Measurements from ENCODE around the gene SFXN5. TPM values are rescaled to one million over a fixed set of nuclear protein-coding genes. Genes with fewer than 3 reads are reported as not detected.
A peak's percentile ranks its signal among the peaks of the same experiment; 100 is the strongest.

Gene SFXN5
- total RNA-seq, 2 donors from 2014 or later, result 16.1 to 26.4 TPM

DNA sequence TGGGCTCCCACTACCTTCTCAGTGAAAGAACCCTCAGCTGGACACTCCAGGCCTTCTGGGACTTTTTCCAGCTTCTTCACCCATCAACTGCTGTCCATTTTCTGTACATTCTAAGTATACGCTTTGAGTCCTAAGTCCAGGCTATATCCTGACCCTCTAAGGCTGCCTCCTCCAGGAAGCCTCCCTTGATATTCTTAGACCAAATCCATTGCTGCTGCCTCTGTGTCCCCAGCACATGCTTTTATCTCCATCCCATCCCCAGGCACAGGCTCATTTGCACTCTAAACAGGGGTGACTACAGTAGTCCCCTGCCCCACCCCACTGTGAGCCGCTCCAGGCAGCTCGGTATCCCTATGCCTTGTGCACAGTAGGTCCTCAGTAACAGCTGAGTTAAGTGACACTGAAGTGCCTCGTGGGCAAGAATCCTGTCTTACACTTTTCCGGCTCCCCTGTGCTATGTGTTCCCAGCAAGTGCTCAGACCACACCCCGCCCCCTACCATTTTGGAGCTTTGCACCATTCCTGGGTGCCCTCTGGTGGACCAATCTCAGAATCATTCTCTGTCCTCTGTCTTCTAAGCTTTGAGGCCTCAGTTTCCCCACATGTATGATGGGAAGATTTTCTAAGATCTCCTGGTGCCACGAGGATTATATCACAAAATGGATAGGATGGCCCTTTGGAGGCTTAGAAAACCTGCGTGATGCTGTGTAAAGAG lies 119.2 kb downstream of the SFXN5 start:
- TF ChIP-seq, protein P1, sequence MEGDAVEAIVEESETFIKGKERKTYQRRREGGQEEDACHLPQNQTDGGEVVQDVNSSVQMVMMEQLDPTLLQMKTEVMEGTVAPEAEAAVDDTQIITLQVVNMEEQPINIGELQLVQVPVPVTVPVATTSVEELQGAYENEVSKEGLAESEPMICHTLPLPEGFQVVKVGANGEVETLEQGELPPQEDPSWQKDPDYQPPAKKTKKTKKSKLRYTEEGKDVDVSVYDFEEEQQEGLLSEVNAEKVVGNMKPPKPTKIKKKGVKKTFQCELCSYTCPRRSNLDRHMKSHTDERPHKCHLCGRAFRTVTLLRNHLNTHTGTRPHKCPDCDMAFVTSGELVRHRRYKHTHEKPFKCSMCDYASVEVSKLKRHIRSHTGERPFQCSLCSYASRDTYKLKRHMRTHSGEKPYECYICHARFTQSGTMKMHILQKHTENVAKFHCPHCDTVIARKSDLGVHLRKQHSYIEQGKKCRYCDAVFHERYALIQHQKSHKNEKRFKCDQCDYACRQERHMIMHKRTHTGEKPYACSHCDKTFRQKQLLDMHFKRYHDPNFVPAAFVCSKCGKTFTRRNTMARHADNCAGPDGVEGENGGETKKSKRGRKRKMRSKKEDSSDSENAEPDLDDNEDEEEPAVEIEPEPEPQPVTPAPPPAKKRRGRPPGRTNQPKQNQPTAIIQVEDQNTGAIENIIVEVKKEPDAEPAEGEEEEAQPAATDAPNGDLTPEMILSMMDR (IDR thresholded peaks at IDR 0.05), result no peak
- Histone ChIP-seq H3K27me3 (no peaks in the 10 kb centered on the region), H3K9ac (ENCODE audit: low read depth in 2 of 2, low read length in 2 of 2) (no peak overlapping the region), H3K27ac (no peak overlapping the region), H3K4me1 (no peaks in the 10 kb centered on the region), H3K4me3 (no peak overlapping the region), H3K9me3 (no peaks in the 10 kb centered on the region), H3K36me3 (no peaks in the 10 kb centered on the region)
- DNase-seq, result no peak
- intact Hi-C loops (cut with DNase I), result no loop called here

DNA sequence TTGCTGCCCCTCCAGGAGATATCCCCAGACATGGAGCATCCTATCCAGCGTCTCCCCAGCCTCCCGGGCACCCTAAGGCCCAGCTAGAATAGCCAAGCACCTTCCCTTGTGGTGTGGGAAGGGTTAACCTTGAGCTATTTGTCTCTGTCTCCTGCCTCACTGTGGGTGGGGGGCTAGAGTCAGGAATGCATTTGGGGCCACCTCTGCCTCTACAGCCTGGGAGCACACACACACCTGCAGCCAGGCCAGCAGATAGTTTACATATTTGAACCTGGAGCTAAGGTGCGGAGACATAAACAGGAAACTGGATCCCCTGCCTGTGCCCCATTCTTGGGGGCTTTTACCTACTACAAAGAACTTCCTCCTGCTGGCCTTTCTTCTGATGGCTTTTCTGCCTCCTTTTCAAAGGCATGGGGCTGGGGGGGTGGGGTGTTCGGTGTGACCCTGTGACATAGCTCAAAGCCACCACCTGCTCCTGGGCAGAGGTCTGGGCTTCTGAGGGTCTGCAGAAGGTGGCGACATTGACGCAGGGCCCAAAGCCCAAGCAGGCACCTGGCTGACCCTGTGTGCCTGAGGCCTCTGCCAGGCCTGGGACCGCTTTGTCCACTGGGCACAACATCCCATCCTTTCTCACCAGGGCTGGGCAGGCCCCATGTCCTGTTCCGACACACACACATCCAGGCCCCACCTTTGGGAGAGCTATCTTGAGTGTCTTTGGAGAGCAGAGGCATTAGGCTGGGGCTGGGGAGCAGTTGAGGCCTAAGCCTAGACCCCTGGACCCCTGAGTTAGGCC lies 120.0 kb downstream of the SFXN5 start:
- H3K4me3 ChIP-seq, result no peak overlapping the region
- H3K27ac ChIP-seq, result no peak overlapping the region
- H3K4me1 ChIP-seq, result no peaks in the 10 kb centered on the region
- no peak for DNase-seq
- no peak overlapping the region for H3K9ac ChIP-seq (ENCODE audit: low read depth in 2 of 2, low read length in 2 of 2)
- H3K36me3 ChIP-seq, result no peaks in the 10 kb centered on the region
- H3K27me3 ChIP-seq, result no peaks in the 10 kb centered on the region
- H3K9me3 ChIP-seq, result no peaks in the 10 kb centered on the region
- TF ChIP-seq, protein P1 (IDR thresholded peaks at IDR 0.05), result no peak
- intact Hi-C loops (cut with DNase I), result no loop called here

DNA sequence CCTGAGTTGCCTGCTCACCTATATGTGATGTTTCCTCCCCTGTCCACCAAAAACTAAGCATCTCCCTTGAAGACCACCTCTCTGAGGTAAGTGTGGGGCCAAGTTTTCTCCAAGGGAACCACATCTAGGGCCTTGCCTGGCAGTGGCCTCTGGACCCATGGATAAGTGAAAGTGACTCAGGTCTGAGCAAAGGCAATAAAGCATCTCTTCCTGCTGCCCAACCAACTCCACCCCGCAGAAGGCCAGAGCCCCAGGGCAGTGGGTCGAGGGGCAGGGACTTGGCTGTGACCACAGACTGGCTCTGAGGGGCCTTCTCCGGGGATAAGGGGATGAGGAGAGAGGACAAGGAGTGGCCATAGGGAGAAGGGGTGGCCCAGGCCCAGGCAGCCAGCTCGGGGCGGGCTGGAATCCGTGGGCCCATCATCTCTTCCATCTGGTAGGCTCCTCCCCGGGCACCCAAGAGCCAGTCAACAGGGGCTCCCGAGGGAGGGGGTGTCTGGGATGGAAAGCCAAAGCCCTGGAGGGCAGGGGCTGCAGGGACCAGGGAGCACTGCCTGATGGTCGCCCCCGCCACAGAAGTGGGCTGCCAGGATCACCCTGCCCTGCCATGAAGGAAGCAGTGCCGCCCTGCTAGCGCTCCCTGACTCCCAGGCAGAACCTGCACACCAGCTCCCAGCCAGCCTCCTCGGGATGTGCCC lies 120.8 kb downstream of the SFXN5 start:
- TF ChIP-seq, protein P1 (IDR thresholded peaks at IDR 0.05), result no peak
- H3K4me3 ChIP-seq, result no peak overlapping the region
- H3K4me1 ChIP-seq, result no peaks in the 10 kb centered on the region
- no peak overlapping the region for H3K27ac ChIP-seq
- intact Hi-C loops (cut with DNase I), result no loop called here
- H3K36me3 ChIP-seq, result no peaks in the 10 kb centered on the region
- no peak overlapping the region for H3K9ac ChIP-seq (ENCODE audit: low read depth in 2 of 2, low read length in 2 of 2)
- H3K9me3 ChIP-seq, result no peaks in the 10 kb centered on the region
- DNase-seq, result peak; percentile 25
- no peaks in the 10 kb centered on the region for H3K27me3 ChIP-seq

DNA sequence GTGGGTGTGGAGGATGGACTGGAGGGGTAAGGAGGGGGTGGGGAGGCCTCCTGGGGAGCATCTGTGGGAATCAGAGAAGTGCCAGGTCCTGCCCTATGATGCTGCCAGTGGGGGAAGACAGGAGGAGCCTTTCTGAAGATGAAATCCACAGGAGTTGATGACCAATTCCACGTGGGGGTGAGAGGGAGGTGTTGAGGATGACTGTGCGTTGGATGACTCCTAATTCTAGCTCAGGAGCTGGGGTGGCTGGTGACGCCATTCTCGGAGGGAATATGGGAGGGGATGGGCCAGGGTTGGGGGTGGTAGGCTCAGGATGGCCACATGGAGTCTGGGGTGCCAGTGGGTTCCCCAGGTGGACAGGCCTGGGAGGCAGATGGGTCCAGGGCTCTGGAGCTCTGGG lies 121.9 kb downstream of the SFXN5 start:
- TF ChIP-seq, protein P1 (IDR thresholded peaks at IDR 0.05), result no peak

DNA sequence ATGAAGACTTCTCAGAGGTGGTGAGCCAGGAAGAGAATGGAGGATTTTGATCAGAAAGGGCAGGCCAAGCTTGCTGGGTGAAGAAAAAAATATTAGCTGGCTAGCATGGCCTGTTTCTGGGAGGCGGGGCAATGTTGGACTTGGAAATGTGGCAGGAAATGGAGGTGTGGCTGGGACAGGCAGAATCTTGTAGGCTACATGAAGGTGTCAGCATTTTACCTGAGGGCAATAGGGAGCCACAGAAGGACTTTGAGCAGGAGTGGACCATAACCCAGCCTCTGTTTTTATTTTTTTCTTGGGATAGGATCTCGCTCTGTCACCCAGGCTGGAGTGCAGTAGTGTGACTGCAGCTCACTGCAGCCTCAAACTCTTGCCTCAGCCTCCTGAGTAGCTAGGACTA lies 122.5 kb downstream of the SFXN5 start:
- no peaks in the 10 kb centered on the region for H3K9me3 ChIP-seq
- H3K9ac ChIP-seq (ENCODE audit: low read depth in 2 of 2, low read length in 2 of 2), result no peak overlapping the region
- H3K27me3 ChIP-seq, result no peaks in the 10 kb centered on the region
- no peaks in the 10 kb centered on the region for H3K4me1 ChIP-seq
- H3K36me3 ChIP-seq, result no peaks in the 10 kb centered on the region
- TF ChIP-seq, protein P1 (IDR thresholded peaks at IDR 0.05), result no peak
- peak; percentile 32 for DNase-seq
- H3K4me3 ChIP-seq, result no peak overlapping the region
- intact Hi-C loops (cut with DNase I), result no loop called here
- H3K27ac ChIP-seq, result no peak overlapping the region

More for the DNA sequence above, 121.9 kb downstream of the SFXN5 start:
- no peaks in the 10 kb centered on the region for H3K36me3 ChIP-seq
- intact Hi-C loops (cut with DNase I), result no loop called here
- no peaks in the 10 kb centered on the region for H3K4me1 ChIP-seq
- no peak overlapping the region for H3K4me3 ChIP-seq
- H3K27ac ChIP-seq, result no peak overlapping the region
- H3K9me3 ChIP-seq, result no peaks in the 10 kb centered on the region
- no peak for DNase-seq
- H3K27me3 ChIP-seq, result no peaks in the 10 kb centered on the region
- no peak overlapping the region for H3K9ac ChIP-seq (ENCODE audit: low read depth in 2 of 2, low read length in 2 of 2)
